Motor neuron (in vitro differentiated cells): Measurements from ENCODE around the gene CFAP20DC. TPM values are rescaled to one million over a fixed set of nuclear protein-coding genes. Genes with fewer than 3 reads are reported as not detected.
"Not testable (repeated sequence)": the region's sequence is repeated elsewhere in the genome, so short reads cannot be mapped to it uniquely, and the experiment has no call there.

ENCODE experiments used
- ATAC-seq, 8 experiments: fragments of 200-7000 bp; cut with Tn5 transposase; replicated peaks in 6 of 8; 2 replicates each; pipeline ENCODE4 v1.8.0; 2021; ENCODE audit warnings: mild to moderate bottlenecking in 8 of 8, moderate library complexity in 8 of 8
- H3K27ac ChIP-seq, 2 donors: fragments of 250-450 bp; sonication (Bioruptor Pico); 2 replicates each; pipeline ENCODE4 v1.9.0; 2021; ENCODE audit warnings: antibody characterized with exemption in 2 of 2, mild to moderate bottlenecking in 2 of 2, moderate library complexity in 1 of 2
- H3K4me1 ChIP-seq, 2 donors: fragments of 250-450 bp; sonication (Bioruptor Pico); replicated peaks in 1 of 2; 2 replicates each; pipeline ENCODE4 v1.6.1; 2021; ENCODE audit warnings: antibody characterized with exemption in 2 of 2, mild to moderate bottlenecking in 2 of 2, moderate library complexity in 1 of 2
- H3K4me3 ChIP-seq, 5 donors: fragments of 250-450 bp; sonication (Bioruptor Pico); 2 replicates each; pipeline ENCODE4 v1.9.0; 2021; ENCODE audit warnings: antibody characterized with exemption in 5 of 5, mild to moderate bottlenecking in 5 of 5, moderate library complexity in 4 of 5
- WGBS, 10 experiments: fragments of 450-650 bp; shearing (Covaris generic); methylation state at CpG; one replicate each; pipeline ENCODE4 v1.0.0; 2022; 5-methylcytosine and 5-hydroxymethylcytosine counted together
- in situ Hi-C, 9 experiments: fragments of 400-800 bp; cut with MboI; loops; one replicate each; pipeline ENCODE4 v1.15.0; 2021; ENCODE audit warnings: low sequenced_read_pairs in 9 of 9, low pct_unique_long_range_greater_than_20kb in 2 of 9; ENCODE audit not compliant: unreplicated experiment in 9 of 9
- total RNA-seq, 8 experiments: library from RNA; unstranded; fragments of 300-600 nt; gene quantifications; 2 replicates each; pipeline versions ENCODE4 v1.2.3 to v1.2.4, GENCODE V29; 2022

The CFAP20DC gene
- total RNA-seq, 8 experiments from 2014 or later = 1.1 to 8.7 (median 3.0) TPM

- 80 to 100% (median 97%) methylated on average over 2 to 3 of the region's 3 CpGs; no CpG with 5 or more reads in 6 of the 10 experiments for WGBS, 10 experiments
- in situ Hi-C loops = no loop called here
- no peak for ATAC-seq
- Histone ChIP-seq H3K4me1 (no peaks in the 10 kb centered on the region), H3K4me3 (no peak overlapping the region), H3K27ac (no peak overlapping the region)
Observed at GRCh38 chr3:59064728-59065127, 14.9 kb upstream of the CFAP20DC start.

GRCh38 chr3:59064276-59064675 lies 14.5 kb upstream of the CFAP20DC start:
- no peak overlapping the region for H3K27ac ChIP-seq
- in situ Hi-C loops = no loop called here
- no peak overlapping the region for H3K4me3 ChIP-seq
- 60 to 100% (median 86%) methylated on average over 1 to 2 of the region's 2 CpGs; no CpG with 5 or more reads in 4 of the 10 experiments for WGBS, 10 experiments
- no peaks in the 10 kb centered on the region for H3K4me1 ChIP-seq
- no peak for ATAC-seq

GRCh38 chr3:59056706-59057105 lies 6.9 kb upstream of the CFAP20DC start:
- in situ Hi-C loops = no loop called here
- ATAC-seq = no peak

DNA sequence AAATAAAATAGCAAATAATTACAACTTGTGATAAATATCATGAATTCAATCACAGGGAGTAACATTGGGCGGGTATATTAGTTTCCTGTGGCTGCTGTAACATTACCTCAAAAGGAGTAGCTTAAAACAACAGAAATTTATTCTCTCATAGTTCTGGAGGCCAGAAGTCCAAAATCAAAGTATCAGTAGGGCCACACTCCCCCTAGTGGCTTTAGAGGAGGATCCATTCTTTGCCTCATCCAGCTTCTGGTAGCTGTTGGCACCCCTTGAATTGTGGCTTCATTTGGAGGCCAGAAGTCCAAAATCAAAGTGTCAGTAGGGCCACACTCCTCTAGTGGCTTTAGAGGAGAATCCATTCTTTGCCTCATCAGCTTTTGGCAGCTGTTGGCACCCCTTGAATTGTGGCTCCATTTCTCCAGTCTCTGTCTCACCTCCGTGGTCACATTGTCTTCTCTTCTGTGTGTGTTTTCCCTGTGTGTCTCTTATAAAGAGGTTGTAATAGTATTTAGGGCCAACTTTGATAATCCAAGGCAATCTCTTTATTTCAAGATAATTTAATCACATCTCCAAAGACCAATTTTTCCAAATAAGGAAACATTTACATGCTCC lies 3.1 kb upstream of the CFAP20DC start:
- peak in 3 of 8 experiments; percentile 10 to 17 (median 11) for ATAC-seq
- WGBS, 10 experiments = 0 to 100% (median 80%) methylated on average over 1 to 2 of the region's 2 CpGs; no CpG with 5 or more reads in 1 of the 10 experiments
- Histone ChIP-seq H3K4me3 (no peak overlapping the region), H3K27ac (no peak overlapping the region), H3K4me1 (peaks cover 5 to 8% of the 10 kb centered on the region in 2 donors)
- in situ Hi-C loops = no loop called here

More at GRCh38 chr3:59056706-59057105, 6.9 kb upstream of the CFAP20DC start:
- H3K4me3 ChIP-seq = no peak overlapping the region
- 56 to 100% (median 91%) methylated on average over 1 to 2 of the region's 2 CpGs; no CpG with 5 or more reads in 4 of the 10 experiments for WGBS, 10 experiments
- no peak overlapping the region for H3K27ac ChIP-seq
- no peaks in the 10 kb centered on the region for H3K4me1 ChIP-seq

- in situ Hi-C loops, H3K27ac ChIP-seq, ATAC-seq, H3K4me3 ChIP-seq: not testable (repeated sequence)
- H3K4me1 ChIP-seq = peaks cover 5 to 15% of the 10 kb centered on the region in 2 donors
- 100% methylated on average over 1 to 2 of the region's 36 CpGs; no CpG with 5 or more reads in 8 of the 10 experiments for WGBS, 10 experiments
Observed at GRCh38 chr3:59050811-59051414, 1.1 kb upstream of the CFAP20DC start.

GRCh38 chr3:59046839-59047238 lies 3.0 kb downstream of the CFAP20DC start:
- 72 to 100% (median 94%) methylated on average over 1 to 2 of the region's 2 CpGs; no CpG with 5 or more reads in 1 of the 10 experiments for WGBS, 10 experiments
- ATAC-seq = no peak
- H3K27ac ChIP-seq = no peak overlapping the region

DNA sequence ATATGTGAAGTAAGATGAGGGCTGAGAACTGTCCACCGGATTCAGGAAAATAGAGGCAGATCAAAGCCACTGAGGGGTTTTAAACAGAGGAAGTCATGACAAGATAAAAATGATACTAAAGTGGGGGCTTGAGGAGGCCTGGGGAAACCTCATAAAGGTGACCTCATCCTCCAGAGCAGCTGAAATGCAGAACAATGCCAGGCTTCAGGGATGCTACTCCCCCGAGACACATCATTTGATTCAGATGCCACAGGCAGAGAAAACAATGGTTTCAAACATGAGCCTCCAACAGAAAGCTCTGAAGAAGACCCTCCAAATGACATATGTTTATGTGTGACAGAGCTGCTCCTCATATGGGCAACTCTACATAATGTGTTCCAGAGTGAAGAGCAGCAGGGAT lies 6.4 kb downstream of the CFAP20DC start:
- H3K4me3 ChIP-seq = no peak overlapping the region
- in situ Hi-C loops = no loop called here
- WGBS, 10 experiments = 0 to 100% (median 78%) methylated on average over 1 to 2 of the region's 2 CpGs; no CpG with 5 or more reads in 1 of the 10 experiments
- ATAC-seq = peak in 5 of 8 experiments; percentile 50 to 83 (median 76)
- peaks cover 11 to 15% of the 10 kb centered on the region in 2 donors for H3K4me1 ChIP-seq
- H3K27ac ChIP-seq = no peak overlapping the region

More at GRCh38 chr3:59046839-59047238, 3.0 kb downstream of the CFAP20DC start:
- in situ Hi-C loops = no loop called here
- Histone ChIP-seq H3K4me3 (no peak overlapping the region), H3K4me1 (peaks cover 14 to 23% of the 10 kb centered on the region in 2 donors)

- H3K4me1 ChIP-seq = peaks cover 8 to 11% of the 10 kb centered on the region in 2 donors
- in situ Hi-C loops = no loop called here
- H3K27ac ChIP-seq = no peak overlapping the region
- no peak for ATAC-seq
- no peak overlapping the region for H3K4me3 ChIP-seq
Observed at GRCh38 chr3:59040902-59041301, 8.9 kb downstream of the CFAP20DC start.

GRCh38 chr3:59027607-59028006 lies 22.2 kb downstream of the CFAP20DC start:
- no peaks in the 10 kb centered on the region for H3K4me1 ChIP-seq
- in situ Hi-C loops = no loop called here
- no peak for ATAC-seq
- 0 to 86% (median 76%) methylated on average over 1 of the region's 1 CpG; no CpG with 5 or more reads in 4 of the 10 experiments for WGBS, 10 experiments
- H3K27ac ChIP-seq = no peak overlapping the region
- H3K4me3 ChIP-seq = no peak overlapping the region

- in situ Hi-C loops = no loop called here
- 33 to 94% (median 63%) methylated on average over 2 to 3 of the region's 3 CpGs; no CpG with 5 or more reads in 2 of the 10 experiments for WGBS, 10 experiments
- ATAC-seq = no peak
- H3K27ac ChIP-seq = no peak overlapping the region
- no peak overlapping the region for H3K4me3 ChIP-seq
- H3K4me1 ChIP-seq = no peaks in the 10 kb centered on the region
Observed at GRCh38 chr3:59023612-59024011, 26.2 kb downstream of the CFAP20DC start.

DNA sequence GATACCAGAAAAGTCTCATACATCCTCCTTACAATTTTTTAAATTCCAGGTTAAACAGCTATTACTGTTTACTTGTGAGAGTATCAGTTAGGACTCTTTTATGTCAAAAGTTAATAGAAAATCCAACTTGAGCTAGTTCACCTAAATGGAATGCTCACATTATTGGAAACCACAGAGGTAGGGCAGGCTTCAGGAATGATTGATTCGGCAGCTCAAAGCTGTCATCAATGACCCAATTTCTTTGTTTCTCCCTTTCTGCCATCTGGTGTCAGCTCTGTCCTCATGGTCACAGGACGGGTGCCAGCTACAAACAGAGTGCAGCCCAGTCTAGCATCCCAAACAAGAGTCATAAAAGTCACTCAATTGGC lies 32.2 kb downstream of the CFAP20DC start:
- 0 to 100% (median 29%) methylated on average over 1 to 2 of the region's 2 CpGs; no CpG with 5 or more reads in 3 of the 10 experiments for WGBS, 10 experiments
- in situ Hi-C loops = no loop called here
- H3K4me1 ChIP-seq = peaks cover 0 to 11% of the 10 kb centered on the region in 2 donors

GRCh38 chr3:59016930-59017616 lies 32.8 kb downstream of the CFAP20DC start:
- WGBS, 10 experiments = 24 to 88% (median 57%) methylated on average over 1 to 5 of the region's 5 CpGs; no CpG with 5 or more reads in 1 of the 10 experiments

More for the DNA sequence above, 32.2 kb downstream of the CFAP20DC start:
- no peak overlapping the region for H3K4me3 ChIP-seq
- ATAC-seq = no peak
- no peak overlapping the region for H3K27ac ChIP-seq

DNA sequence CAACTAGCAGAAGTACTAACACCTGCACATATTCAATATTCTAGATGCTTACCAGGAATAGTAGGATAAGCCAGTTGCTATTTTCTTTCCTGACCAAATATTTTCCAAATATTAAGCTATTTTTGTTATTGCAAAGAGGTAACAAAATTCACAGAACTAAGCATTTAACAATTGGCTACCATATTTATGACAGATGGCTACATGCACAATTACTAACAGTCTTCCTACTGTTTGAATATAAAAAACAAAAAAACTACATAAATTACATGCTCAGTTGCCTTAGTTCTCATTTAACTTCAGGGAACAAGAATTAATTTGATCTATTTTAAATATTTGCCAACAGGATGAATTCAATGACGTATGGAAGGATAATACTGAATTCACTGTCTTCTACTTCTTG lies 36.2 kb downstream of the CFAP20DC start:
- Histone ChIP-seq H3K4me1 (peaks cover 0 to 11% of the 10 kb centered on the region in 2 donors), H3K4me3 (no peak overlapping the region), H3K27ac (no peak overlapping the region)
- WGBS, 10 experiments = 92 to 100% (median 100%) methylated on average over 1 of the region's 1 CpG; no CpG with 5 or more reads in 4 of the 10 experiments
- ATAC-seq = no peak
- in situ Hi-C loops = no loop called here

More at GRCh38 chr3:59016930-59017616, 32.8 kb downstream of the CFAP20DC start:
- in situ Hi-C loops = no loop called here
- H3K27ac ChIP-seq = no peak overlapping the region
- peaks cover 0 to 11% of the 10 kb centered on the region in 2 donors for H3K4me1 ChIP-seq
- ATAC-seq = no peak
- no peak overlapping the region for H3K4me3 ChIP-seq
